K562 (cell line): ENCODE data around the gene SDS. TPM values are rescaled to one million over a fixed set of nuclear protein-coding genes. Genes with fewer than 3 reads are reported as not detected.

ENCODE experiments used
- ATAC-seq: fragments of 200-7000 bp; cut with Tn5 transposase; 3 replicates; pipeline ENCODE4 v1.9.1; 2020; ENCODE audit warnings: moderate library complexity
- BruUV-seq: library from RNA; stranded (reverse); fragments of 400-500 nt; replicated peaks from 2 replicates; lab custom pipeline; 2021; lab: Mats Ljungman, UMichigan
- CTCF ChIA-PET: fragments of 300-600 bp; formaldehyde crosslinking; extraction: SDS; loops from one replicate; lab custom pipeline; 2021; ENCODE audit warnings: low intra/inter-chr PET ratio; lab: Yijun Ruan, JAX
- POLR2A ChIA-PET: fragments of 300-600, 350-650 bp; sonication (Branson Sonifier 250); formaldehyde crosslinking; extraction: SDS; loops from one replicate; lab custom pipeline; 2021; ENCODE audit warnings: antibody characterized with exemption, inconsistent platforms; lab: Yijun Ruan, JAX
- DNase-seq, 4 experiments: peaks; one replicate each; pipeline versions ENCODE4 v3.0.0 to v3.0.0-alpha.2; 2011 to 2018; ENCODE audit warnings: low spot score in 3 of 4, mixed read lengths in 3 of 4; ENCODE audit errors: extremely low read depth in 1 of 4
- FAIRE-seq: peaks from 2 replicates; lab custom pipeline; 2011; peaks lifted over from hg19 to GRCh38; lab: Jason Lieb, UNC
- H2AFZ ChIP-seq: 2 replicates; pipeline ENCODE4 v1.6.0; 2011; ENCODE audit warnings: low read depth, low read length, control low read depth, inconsistent platforms
- H3K27ac ChIP-seq: fragments of 200-600 bp; 3 replicates; pipeline ENCODE4 v1.8.0; 2011; ENCODE audit warnings: low read depth, mild to moderate bottlenecking, control low read depth, inconsistent platforms, low read length, moderate library complexity, mixed read lengths; ENCODE audit errors: extremely low read depth
- H3K27me3 ChIP-seq, 2 experiments: fragments of 300-600 bp in 1 of 2; 2 replicates in 1 of 2; 3 replicates in 1 of 2; pipeline versions ENCODE4 v1.6.0 to v1.8.0; 2011; ENCODE audit warnings: inconsistent platforms in 2 of 2, low read length in 2 of 2, mild to moderate bottlenecking in 1 of 2, mixed read lengths in 1 of 2, moderate library complexity in 1 of 2; ENCODE audit not compliant: control insufficient read depth in 2 of 2, insufficient read depth in 2 of 2
- H3K36me3 ChIP-seq: fragments of 300-600 bp; 3 replicates; pipeline ENCODE4 v1.8.0; 2011; ENCODE audit warnings: mild to moderate bottlenecking, low read length, inconsistent platforms; ENCODE audit not compliant: control insufficient read depth, insufficient read depth
- H3K4me1 ChIP-seq, 2 experiments: fragments of 200-600 bp in 1 of 2; replicated peaks in 1 of 2; 2 replicates in 1 of 2; 3 replicates in 1 of 2; pipeline versions ENCODE4 v1.5.1 to v1.8.0; 2011; ENCODE audit warnings: inconsistent platforms in 2 of 2, low read length in 2 of 2, mild to moderate bottlenecking in 1 of 2, mixed read lengths in 1 of 2, moderate library complexity in 1 of 2; ENCODE audit not compliant: control insufficient read depth in 2 of 2, insufficient read depth in 2 of 2
- H3K4me2 ChIP-seq: 2 replicates; pipeline ENCODE4 v1.6.1; 2011; ENCODE audit warnings: low read length, control low read depth, inconsistent platforms, mixed read lengths; ENCODE audit not compliant: insufficient read depth
- H3K4me3 ChIP-seq: fragments of 200-600 bp; sonication (generic), shearing (Covaris generic); 2 replicates; pipeline ENCODE4 v1.5.1; 2016; ENCODE audit warnings: control low read depth, inconsistent platforms
- H3K79me2 ChIP-seq: fragments of 200-600 bp; 3 replicates; pipeline ENCODE4 v1.8.0; 2011; ENCODE audit warnings: low read length, inconsistent platforms; ENCODE audit not compliant: control insufficient read depth, insufficient read depth
- H3K9ac ChIP-seq, 2 experiments: 2 replicates each; pipeline versions ENCODE4 v1.6.0 to v1.6.1; 2011; ENCODE audit warnings: low read depth in 2 of 2, low read length in 2 of 2, control low read depth in 1 of 2, inconsistent platforms in 1 of 2, mild to moderate bottlenecking in 1 of 2, mixed read lengths in 1 of 2; ENCODE audit not compliant: insufficient read depth in 1 of 2
- H3K9me1 ChIP-seq: one replicate; pipeline ENCODE4 v1.6.0; 2011; ENCODE audit warnings: inconsistent platforms, mild to moderate bottlenecking, low read length, moderate library complexity; ENCODE audit not compliant: control insufficient read depth, insufficient read depth
- H3K9me3 ChIP-seq: replicated peaks from 2 replicates; pipeline ENCODE4 v1.5.1; 2011; ENCODE audit warnings: low read depth, low read length, inconsistent platforms; ENCODE audit not compliant: control insufficient read depth, insufficient read depth
- H4K20me1 ChIP-seq: replicated peaks from 2 replicates; pipeline ENCODE4 v1.6.1; 2011; ENCODE audit warnings: low read length, inconsistent platforms, mixed read lengths; ENCODE audit not compliant: control insufficient read depth, insufficient read depth
- BCOR ChIP-seq: fragments of 450-650 bp; IDR thresholded peaks from 2 replicates; pipeline ENCODE4 v1.6.1; 2016
- KAT2B ChIP-seq: IDR thresholded peaks from one replicate; pipeline ENCODE4 v1.6.1; 2012; ENCODE audit warnings: low read depth, mild to moderate bottlenecking, control low read depth, inconsistent platforms, low read length, moderate library complexity
- KDM1A ChIP-seq, 2 experiments: fragments of 450-650 bp; IDR thresholded peaks; 2 replicates each; pipeline ENCODE4 v1.6.1; 2016; ENCODE audit warnings: mild to moderate bottlenecking in 2 of 2
- RBM25 ChIP-seq: fragments of 200-400 bp; formaldehyde crosslinking; IDR thresholded peaks from 2 replicates; pipeline ENCODE4 v1.6.1; 2018; ENCODE audit warnings: low read length, low read depth, moderate library complexity; ENCODE audit not compliant: severe bottlenecking
- U2AF2 ChIP-seq: fragments of 200-400 bp; formaldehyde crosslinking; optimal IDR thresholded peaks from 2 replicates; pipeline ENCODE3; 2017; ENCODE audit warnings: low read depth, mild to moderate bottlenecking, low read length
- ZFP36 ChIP-seq: fragments of 150-350 bp; IDR thresholded peaks from 2 replicates; pipeline ENCODE4 v1.6.1; 2018; ENCODE audit warnings: low read length, low read depth; ENCODE audit not compliant: partially characterized antibody
- in situ Hi-C: fragments of 300-500 bp; cut with MboI; formaldehyde crosslinking; loops from 4 replicates; pipeline ENCODE4 v1.15.0; 2018; ENCODE audit warnings: inconsistent platforms, mixed read lengths
- intact Hi-C: fragments of 100-400 bp; cut with micrococcal nuclease; formaldehyde crosslinking; loops from 2 replicates; pipeline ENCODE4 v1.14.2; 2022
- polyA plus RNA-seq, 8 experiments: library from polyadenylated mRNA; depleted of rRNA in 4 of 8; stranded (reverse) in 5 of 8; unstranded in 3 of 8; fragments of >200 nt; fragmentation: Nextera tagmentation in 2 of 8; fragmentation: Illumina TruSeq in 1 of 8; extraction: Ambion mirVana in 2 of 8; extraction: Trizol in 1 of 8; gene quantifications; 2 replicates each; pipeline versions ENCODE4 v1.2.1 to v1.2.3, GENCODE V29; 2011 to 2014; ENCODE audit warnings: inconsistent platforms in 1 of 8, missing spikeins in 1 of 8
- total RNA-seq, 7 experiments: library from RNA; depleted of rRNA in 6 of 7; stranded (reverse); fragments of >200 nt in 6 of 7; fragmentation: Illumina TruSeq in 2 of 7; extraction: Trizol in 2 of 7; gene quantifications; 2 replicates each; pipeline versions ENCODE4 v1.2.1 to v1.2.3, GENCODE V29; 2011 to 2021; ENCODE audit warnings: low replicate concordance in 1 of 7
- TF ChIP-seq, protein P1 (sequence below): fragments of 450-650 bp; IDR thresholded peaks from 2 replicates; pipeline ENCODE4 v1.6.1; 2018; ENCODE audit not compliant: partially characterized antibody
- TF ChIP-seq, protein P2 (sequence below), 2 experiments: fragments of 450-650 bp in 1 of 2; sonication (generic) in 1 of 2; formaldehyde crosslinking in 1 of 2; IDR thresholded peaks in 1 of 2; conservative IDR thresholded peaks in 1 of 2; 2 replicates each; pipeline versions ENCODE4 v1.6.1 to v1.8.1; 2016 to 2023; ENCODE audit warnings: mild to moderate bottlenecking in 2 of 2, moderate library complexity in 2 of 2, inconsistent platforms in 1 of 2, missing genetic modification reagents in 1 of 2

The SDS gene
- total and polyA plus RNA-seq, 9 of the 15 experiments (the other 6 are each of a cell fraction or from before 2014, with no cell fraction given), result 0.07 to 1.1 (median 0.12) TPM; not detected in 1

DNA sequence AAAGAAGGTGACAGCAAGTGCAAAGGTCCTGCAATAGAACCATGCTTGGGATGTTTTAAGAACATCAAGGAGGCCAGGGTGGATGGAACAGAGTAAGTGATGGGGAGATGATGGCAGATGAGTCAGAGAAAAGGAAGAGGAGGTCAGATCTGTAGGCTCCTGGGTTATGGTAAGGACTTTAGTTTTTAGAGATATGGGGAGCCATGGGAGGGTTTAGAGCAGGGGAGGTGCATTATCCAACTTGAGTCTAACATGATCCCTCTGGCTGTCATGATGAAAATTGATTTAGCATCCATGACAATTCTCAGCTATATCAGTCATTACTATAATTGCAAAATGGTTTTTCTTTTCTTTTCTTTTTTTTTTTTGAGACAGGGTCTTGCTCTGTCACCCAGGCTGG is 52.6 kb downstream of the SDS start:
- no peak overlapping the region for H3K4me2 ChIP-seq
- no peaks in the 10 kb centered on the region for H3K27me3 ChIP-seq
- H3K79me2 ChIP-seq, result no peaks in the 10 kb centered on the region
- intact Hi-C loops (no loop called here), in situ Hi-C loops (no loop called here)
- ChIA-PET POLR2A (interaction anchor here (1.8 kb wide), 1 partner anchor 16 kb away, joined by 3 read pairs; the partner anchor contains the start of gene SLC8B1), CTCF (no interaction called here)
- no peaks in the 10 kb centered on the region for H3K9me1 ChIP-seq
- H3K9ac ChIP-seq, result no peak overlapping the region
- TF ChIP-seq KAT2B (no peak), BCOR (peak; percentile 63; the same call in 1 of the 2 replicates), KDM1A (IDR thresholded peaks at IDR 0.05) (peak in 1 of 2 experiments; percentile 65; a peak in 2 of 4 replicates), ZFP36 (peak; percentile 68), U2AF2 (no peak), RBM25 (peak; percentile 94)
- TF ChIP-seq, protein P1, sequence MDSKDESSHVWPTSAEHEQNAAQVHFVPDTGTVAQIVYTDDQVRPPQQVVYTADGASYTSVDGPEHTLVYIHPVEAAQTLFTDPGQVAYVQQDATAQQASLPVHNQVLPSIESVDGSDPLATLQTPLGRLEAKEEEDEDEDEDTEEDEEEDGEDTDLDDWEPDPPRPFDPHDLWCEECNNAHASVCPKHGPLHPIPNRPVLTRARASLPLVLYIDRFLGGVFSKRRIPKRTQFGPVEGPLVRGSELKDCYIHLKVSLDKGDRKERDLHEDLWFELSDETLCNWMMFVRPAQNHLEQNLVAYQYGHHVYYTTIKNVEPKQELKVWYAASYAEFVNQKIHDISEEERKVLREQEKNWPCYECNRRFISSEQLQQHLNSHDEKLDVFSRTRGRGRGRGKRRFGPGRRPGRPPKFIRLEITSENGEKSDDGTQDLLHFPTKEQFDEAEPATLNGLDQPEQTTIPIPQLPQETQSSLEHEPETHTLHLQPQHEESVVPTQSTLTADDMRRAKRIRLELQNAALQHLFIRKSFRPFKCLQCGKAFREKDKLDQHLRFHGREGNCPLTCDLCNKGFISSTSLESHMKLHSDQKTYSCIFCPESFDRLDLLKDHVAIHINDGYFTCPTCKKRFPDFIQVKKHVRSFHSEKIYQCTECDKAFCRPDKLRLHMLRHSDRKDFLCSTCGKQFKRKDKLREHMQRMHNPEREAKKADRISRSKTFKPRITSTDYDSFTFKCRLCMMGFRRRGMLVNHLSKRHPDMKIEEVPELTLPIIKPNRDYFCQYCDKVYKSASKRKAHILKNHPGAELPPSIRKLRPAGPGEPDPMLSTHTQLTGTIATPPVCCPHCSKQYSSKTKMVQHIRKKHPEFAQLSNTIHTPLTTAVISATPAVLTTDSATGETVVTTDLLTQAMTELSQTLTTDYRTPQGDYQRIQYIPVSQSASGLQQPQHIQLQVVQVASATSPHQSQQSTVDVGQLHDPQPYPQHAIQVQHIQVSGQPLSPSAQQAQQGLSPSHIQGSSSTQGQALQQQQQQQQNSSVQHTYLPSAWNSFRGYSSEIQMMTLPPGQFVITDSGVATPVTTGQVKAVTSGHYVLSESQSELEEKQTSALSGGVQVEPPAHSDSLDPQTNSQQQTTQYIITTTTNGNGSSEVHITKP, result peak; percentile 45
- TF ChIP-seq, protein P2, sequence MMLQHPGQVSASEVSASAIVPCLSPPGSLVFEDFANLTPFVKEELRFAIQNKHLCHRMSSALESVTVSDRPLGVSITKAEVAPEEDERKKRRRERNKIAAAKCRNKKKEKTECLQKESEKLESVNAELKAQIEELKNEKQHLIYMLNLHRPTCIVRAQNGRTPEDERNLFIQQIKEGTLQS (IDR thresholded peaks at IDR 0.05), result 0 out of 2 replicates have a peak, but pooled peaks have one; percentile 14
- TF ChIP-seq, protein P2 (CRISPR knock-in tag; conservative IDR thresholded peaks at IDR 0.05), result no peak
- peaks cover 14 to 19% of the 10 kb centered on the region in 2 experiments for H3K4me1 ChIP-seq
- no peaks in the 10 kb centered on the region for H3K9me3 ChIP-seq
- H3K36me3 ChIP-seq, result no peaks in the 10 kb centered on the region
- no peak for ATAC-seq
- H3K4me3 ChIP-seq, result no peak overlapping the region
- no peak for DNase-seq
- H2AFZ ChIP-seq, result no peak overlapping the region
- no peak overlapping the region for H3K27ac ChIP-seq
- no peak for FAIRE-seq
- no peaks in the 10 kb centered on the region for H4K20me1 ChIP-seq
- no TSS peak for BruUV-seq
